ENCODE measurements around the gene EHF.
A peak's percentile ranks its signal among the peaks of the same experiment; 100 is the strongest.

Gene EHF

GRCh38 chr11:34640050-34640923, 19.4 kb downstream of the EHF start:
- DNase-seq (ENCODE audit: low read depth): peak; percentile 73
- H3K4me3 ChIP-seq (ENCODE audit: low read length): no peak overlapping the region
- TF ChIP-seq CTCF (IDR thresholded peaks at IDR 0.05; ENCODE audit: insufficient read depth, low read depth, low read length, missing control alignments): no peak

GRCh38 chr11:34640924-34641275, 20.0 kb downstream of the EHF start:
- DNase-seq (ENCODE audit: low read depth): no peak

GRCh38 chr11:34641456-34641855, 20.6 kb downstream of the EHF start:
- no peak for DNase-seq (ENCODE audit: low read depth)
- TF ChIP-seq CTCF (IDR thresholded peaks at IDR 0.05; ENCODE audit: insufficient read depth, low read depth, low read length, missing control alignments): no peak
- H3K4me3 ChIP-seq (ENCODE audit: low read length): no peak overlapping the region

More at GRCh38 chr11:34640924-34641275, 20.0 kb downstream of the EHF start:
- TF ChIP-seq CTCF (IDR thresholded peaks at IDR 0.05; ENCODE audit: insufficient read depth, low read depth, low read length, missing control alignments): no peak
- no peak overlapping the region for H3K4me3 ChIP-seq (ENCODE audit: low read length)

- H3K4me3 ChIP-seq (ENCODE audit: low read length): no peak overlapping the region
- no peak for TF ChIP-seq CTCF (IDR thresholded peaks at IDR 0.05; ENCODE audit: insufficient read depth, low read depth, low read length, missing control alignments)
- no peak for DNase-seq (ENCODE audit: low read depth)
Observed at GRCh38 chr11:34642001-34642554, 21.2 kb downstream of the EHF start.

- H3K4me3 ChIP-seq (ENCODE audit: low read length): no peak overlapping the region
- DNase-seq (ENCODE audit: low read depth): no peak
- no peak for TF ChIP-seq CTCF (IDR thresholded peaks at IDR 0.05; ENCODE audit: insufficient read depth, low read depth, low read length, missing control alignments)
Observed at GRCh38 chr11:34642873-34643272, 22.0 kb downstream of the EHF start.

GRCh38 chr11:34643311-34643710, 22.4 kb downstream of the EHF start:
- no peak overlapping the region for H3K4me3 ChIP-seq (ENCODE audit: low read length)
- DNase-seq (ENCODE audit: low read depth): no peak
- TF ChIP-seq CTCF (IDR thresholded peaks at IDR 0.05; ENCODE audit: insufficient read depth, low read depth, low read length, missing control alignments): no peak
